GM18951 (cell line): ENCODE results near the gene PTTG1IP.
A peak's percentile ranks its signal among the peaks of the same experiment; 100 is the strongest.

Source experiments
- POLR2A ChIP-seq: IDR thresholded peaks from 4 replicates; pipeline ENCODE4 v1.6.1; 2011; ENCODE audit warnings: mild to moderate bottlenecking; ENCODE audit not compliant: insufficient read length, insufficient read depth; ENCODE audit errors: extremely low read depth
- in situ Hi-C: fragments of 300-500 bp; cut with MboI; formaldehyde crosslinking; loops from one replicate; pipeline ENCODE4 v1.12.0; 2022; ENCODE audit warnings: low sequenced_read_pairs, mixed read lengths, inconsistent platforms; ENCODE audit not compliant: unreplicated experiment

The PTTG1IP gene

GRCh38 chr21:44814498-44815023 lies 58.9 kb downstream of the PTTG1IP start:
- in situ Hi-C loops, result no loop called here
- TF ChIP-seq POLR2A, result no peak

GRCh38 chr21:44813727-44814126 lies 59.8 kb downstream of the PTTG1IP start:
- no peak for TF ChIP-seq POLR2A
- in situ Hi-C loops, result no loop called here

DNA sequence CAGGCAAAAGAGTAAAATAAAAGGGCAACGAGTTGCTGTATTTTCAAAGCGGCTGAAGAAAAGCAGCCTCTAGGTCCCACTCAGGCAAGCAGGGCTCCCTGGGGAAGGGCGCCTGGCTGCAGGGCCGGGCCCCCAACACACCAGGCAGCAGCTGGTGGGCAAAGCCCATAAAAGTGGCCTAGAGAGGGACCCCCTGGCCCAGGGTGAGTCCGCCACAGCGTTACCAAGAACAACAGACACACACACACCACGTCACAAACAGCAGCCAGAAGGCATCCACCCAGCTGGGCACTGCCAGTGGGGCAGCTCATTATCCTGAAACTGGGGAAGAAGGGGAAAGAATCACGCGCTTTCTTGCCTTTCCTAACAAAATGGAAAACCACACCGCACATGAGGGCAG lies 60.3 kb downstream of the PTTG1IP start:
- in situ Hi-C loops, result no loop called here
- TF ChIP-seq POLR2A, result no peak

DNA sequence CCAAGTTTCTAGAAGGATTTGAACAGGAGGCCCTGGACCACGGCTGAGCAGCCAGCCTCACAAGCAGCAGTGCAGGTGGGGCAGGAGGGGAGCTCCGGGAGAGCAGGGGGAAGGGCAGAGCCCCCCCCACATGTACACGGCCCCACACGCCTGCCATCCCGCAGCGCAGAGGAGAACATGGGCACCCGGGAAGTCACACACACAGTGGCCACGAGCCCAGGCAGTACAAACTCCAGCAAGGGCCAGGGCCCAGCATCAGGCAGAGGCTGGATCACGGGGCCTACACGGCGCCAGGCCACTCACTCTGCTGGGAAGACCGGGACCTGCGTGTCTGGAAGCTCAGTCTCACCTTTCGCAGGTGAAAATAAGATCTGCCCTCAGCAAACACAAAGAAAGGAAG lies 60.9 kb downstream of the PTTG1IP start:
- in situ Hi-C loops, result no loop called here
- TF ChIP-seq POLR2A, result no peak

DNA sequence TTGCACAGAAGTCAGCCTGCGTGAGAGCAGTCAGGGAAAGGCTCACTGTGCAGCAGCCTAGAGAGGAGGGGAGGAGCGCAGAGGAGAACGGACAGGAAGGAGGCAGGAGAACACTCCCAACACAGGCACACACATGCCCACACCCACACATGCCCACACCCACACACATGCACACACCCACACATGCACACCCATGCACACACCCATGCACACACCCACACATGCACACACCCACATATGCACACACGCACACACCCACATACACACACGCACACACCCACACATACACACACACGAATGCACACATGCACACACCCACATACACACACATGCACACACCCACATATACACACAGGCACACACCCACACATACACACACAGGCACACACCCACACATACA lies 62.7 kb downstream of the PTTG1IP start:
- in situ Hi-C loops, result no loop called here
- no peak for TF ChIP-seq POLR2A

DNA sequence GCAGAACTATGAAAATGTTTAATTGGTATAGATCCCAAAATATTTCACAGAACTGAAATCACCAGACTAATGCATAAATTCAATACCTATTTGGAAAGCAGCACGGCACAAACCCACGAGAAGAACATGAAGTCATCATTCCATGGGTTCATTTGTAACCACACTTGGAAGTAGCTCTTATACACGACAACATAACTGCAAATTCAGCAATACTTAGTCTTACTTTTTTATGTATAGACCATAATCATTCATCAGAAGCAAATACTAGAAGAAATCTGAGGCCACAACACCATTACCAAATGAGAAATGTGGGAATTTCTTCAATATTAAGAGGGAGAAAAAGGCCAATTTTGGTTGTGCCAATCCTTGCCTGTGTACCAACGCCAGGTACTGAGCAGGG lies 67.6 kb downstream of the PTTG1IP start:
- in situ Hi-C loops, result no loop called here
- no peak for TF ChIP-seq POLR2A

- TF ChIP-seq POLR2A, result no peak
- in situ Hi-C loops, result no loop called here
Measured at GRCh38 chr21:44805226-44805625, 68.3 kb downstream of the PTTG1IP start.

GRCh38 chr21:44804762-44805161 lies 68.7 kb downstream of the PTTG1IP start:
- TF ChIP-seq POLR2A, result no peak
- in situ Hi-C loops, result no loop called here

DNA sequence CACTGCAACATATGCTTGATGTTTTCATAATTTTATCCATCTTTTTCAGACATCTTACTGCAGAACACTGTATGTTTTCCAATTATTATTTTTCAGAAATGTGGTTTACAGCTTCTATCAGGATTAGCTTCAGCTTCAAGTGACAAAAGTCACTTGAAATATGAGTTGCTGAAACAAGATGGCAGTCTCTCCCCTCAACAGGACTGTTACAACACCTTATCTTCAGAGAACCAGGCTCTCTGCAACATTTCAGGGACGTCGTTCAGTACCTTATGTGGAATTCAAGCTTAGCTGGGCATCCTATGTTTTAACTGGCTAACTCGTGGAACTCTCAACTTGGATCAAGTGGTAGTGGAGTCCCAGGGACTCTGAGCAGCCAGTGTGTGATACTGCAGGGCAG lies 69.8 kb downstream of the PTTG1IP start:
- no peak for TF ChIP-seq POLR2A
- in situ Hi-C loops, result no loop called here

DNA sequence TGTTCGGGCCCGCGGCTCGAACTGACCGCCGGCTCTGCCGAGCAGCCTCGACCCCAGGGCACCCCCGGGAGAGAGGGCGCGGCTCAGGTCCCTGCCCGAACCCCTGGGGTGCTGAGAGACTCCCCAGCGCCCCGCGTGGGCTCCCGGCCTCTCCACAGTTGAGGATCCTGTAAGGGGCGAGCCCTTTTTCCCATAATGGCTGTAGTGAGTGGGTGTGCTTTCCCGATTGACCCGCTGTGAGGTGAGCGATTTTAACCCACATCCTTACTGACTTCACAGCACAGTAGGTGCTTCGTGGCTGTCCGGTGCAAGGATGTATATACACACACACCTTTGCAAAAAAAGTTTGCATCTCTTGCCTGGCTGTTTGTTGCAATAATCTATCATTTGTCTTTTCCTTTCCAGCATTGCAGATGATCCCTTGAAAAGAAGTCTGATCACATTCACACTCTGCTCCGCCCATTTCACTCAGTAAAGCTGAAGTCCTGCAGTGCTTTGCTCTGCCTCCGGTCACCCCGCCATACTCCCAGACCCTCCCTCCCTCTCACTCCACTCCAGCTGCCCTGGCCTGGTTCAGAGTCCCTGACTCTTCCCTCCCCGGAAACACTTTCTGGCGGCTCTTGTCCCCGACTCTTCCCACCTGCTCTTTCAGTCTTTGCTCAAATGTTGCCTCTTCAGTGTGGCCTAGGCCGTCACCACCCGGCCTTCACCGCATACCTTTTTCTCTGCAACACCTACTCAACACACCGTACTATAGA lies 70.9 kb downstream of the PTTG1IP start:
- no peak for TF ChIP-seq POLR2A
- in situ Hi-C loops, result no loop called here

DNA sequence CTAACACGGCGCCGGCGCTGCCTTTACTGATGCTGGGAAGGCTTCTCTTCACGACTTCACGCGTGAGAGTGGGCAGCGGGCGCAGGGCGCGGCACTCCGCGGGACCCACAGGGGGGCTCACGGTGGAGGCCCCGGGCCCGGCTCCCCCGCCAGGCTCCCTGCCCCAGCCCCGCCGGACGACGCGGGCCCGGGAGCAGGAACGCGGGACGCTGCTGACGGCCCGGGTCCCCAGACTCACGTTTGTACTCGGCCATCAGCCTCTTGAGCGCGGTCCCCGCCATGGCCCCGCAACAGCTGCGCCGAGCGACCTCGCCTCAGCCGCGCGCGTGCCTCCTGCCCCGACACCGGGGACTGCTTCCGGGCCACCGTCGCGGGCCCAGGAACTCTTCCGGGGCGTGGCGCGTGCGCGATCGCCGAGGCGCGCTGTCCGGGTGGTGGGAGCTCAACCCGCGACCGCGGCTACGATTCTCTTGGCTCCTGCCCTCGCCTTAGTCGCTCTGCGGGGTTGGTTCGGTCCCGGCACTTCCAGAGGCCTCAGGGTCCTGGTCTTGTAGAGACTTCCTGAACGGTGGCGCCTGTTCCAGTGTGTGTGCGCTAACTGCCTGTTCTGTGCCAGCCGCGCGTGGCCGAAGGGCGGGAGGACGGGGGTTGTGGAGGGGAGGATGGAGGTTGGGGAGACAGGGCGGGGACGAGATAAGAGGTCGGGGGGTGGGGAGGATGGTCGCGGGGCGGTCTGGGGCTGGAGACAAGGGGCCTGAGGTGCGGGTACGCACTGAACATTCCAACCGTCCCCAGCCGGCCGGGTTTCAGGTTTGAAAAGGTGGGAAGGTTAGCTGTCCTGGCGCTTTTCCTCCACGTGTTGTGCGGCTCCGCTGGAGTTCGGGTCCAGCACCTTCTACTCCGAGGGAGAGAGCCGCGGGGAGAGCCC lies 71.8 kb downstream of the PTTG1IP start, which contains the start of gene UBE2G2:
Gene UBE2G2, minus strand, starts transcription at position 353 of the 928 bp plus-strand sequence. Its CDS starts 72 bp downstream, at position 281.
- TF ChIP-seq POLR2A, result peak; percentile 96
- in situ Hi-C loops, result no loop called here

DNA sequence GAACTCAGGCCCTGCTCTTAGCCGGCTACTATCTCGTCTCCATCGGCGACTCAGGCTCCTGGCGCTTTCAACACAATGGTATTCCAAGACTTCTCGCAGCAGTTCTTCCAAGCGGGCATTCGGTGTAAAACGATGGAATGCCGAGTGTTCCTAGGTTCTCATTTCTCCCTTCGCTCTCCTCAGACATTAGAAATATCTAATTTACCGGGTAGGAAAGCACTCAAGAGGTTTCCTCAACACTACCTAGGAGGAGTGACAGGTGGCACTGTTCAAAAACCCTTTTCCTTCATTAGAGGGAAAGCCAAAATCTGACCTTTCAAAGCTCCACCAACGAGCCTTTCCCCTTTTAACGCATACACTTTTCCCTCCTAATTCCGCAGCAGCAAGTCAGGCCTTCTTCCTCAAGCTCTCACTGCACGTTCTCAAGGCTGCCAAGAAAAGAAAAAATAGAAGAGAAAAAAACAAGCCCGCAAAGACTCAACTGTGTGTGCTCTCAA lies 72.5 kb downstream of the PTTG1IP start:
- TF ChIP-seq POLR2A, result no peak
- in situ Hi-C loops, result no loop called here

DNA sequence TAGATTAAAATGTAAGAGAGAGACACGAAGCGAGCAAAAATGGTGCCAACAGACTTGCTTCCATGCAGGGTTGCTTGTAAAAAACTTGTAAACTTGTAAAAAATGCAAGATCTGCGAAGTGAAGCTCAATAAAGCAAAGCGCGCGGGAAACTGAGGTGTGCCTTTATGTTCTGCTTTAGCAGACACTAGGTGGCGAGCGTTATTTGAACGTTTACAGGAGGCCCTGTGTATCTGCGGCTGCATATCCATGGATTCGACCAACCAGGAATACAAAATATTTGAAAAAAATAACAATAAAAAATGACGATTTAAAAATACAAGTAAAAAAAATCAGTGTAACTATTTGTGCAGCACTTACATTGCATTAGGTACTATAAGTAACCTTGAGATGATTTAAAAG lies 73.4 kb downstream of the PTTG1IP start:
- in situ Hi-C loops, result no loop called here
- no peak for TF ChIP-seq POLR2A
